GM19463 (cell line): ENCODE data around the gene BABAM2.

ENCODE experiments used
- ATAC-seq: cut with Tn5 transposase; IDR thresholded peaks from one replicate; pipeline ENCODE4 v1.9.1; 2021; ENCODE audit warnings: mild to moderate bottlenecking, moderate library complexity; ENCODE audit not compliant: unreplicated experiment

Gene BABAM2

GRCh38 chr2:28268386-28268785, 377.9 kb downstream of the BABAM2 start:
- ATAC-seq: no peak

GRCh38 chr2:28269019-28269784, 378.7 kb downstream of the BABAM2 start:
- ATAC-seq: no peak

- ATAC-seq: no peak
Observed at GRCh38 chr2:28270456-28271152, 380.1 kb downstream of the BABAM2 start.

- no peak for ATAC-seq
Observed at GRCh38 chr2:28271231-28271918, 380.8 kb downstream of the BABAM2 start.

- no peak for ATAC-seq
Observed at GRCh38 chr2:28271919-28272250, 381.4 kb downstream of the BABAM2 start.

GRCh38 chr2:28273751-28274150, 383.2 kb downstream of the BABAM2 start:
- no peak for ATAC-seq

GRCh38 chr2:28274911-28275685, 384.6 kb downstream of the BABAM2 start:
- no peak for ATAC-seq

- peak; percentile 73 for ATAC-seq
Observed at GRCh38 chr2:28276076-28276618, 385.6 kb downstream of the BABAM2 start.

- ATAC-seq: no peak
Observed at GRCh38 chr2:28276807-28277206, 386.3 kb downstream of the BABAM2 start.

GRCh38 chr2:28277466-28277865, 386.9 kb downstream of the BABAM2 start:
- ATAC-seq: no peak

- ATAC-seq: no peak
Observed at GRCh38 chr2:28279371-28279770, 388.8 kb downstream of the BABAM2 start.

GRCh38 chr2:28280619-28281018, 390.1 kb downstream of the BABAM2 start:
- no peak for ATAC-seq

- ATAC-seq: no peak
Observed at GRCh38 chr2:28281739-28282138, 391.2 kb downstream of the BABAM2 start.

- no peak for ATAC-seq
Observed at GRCh38 chr2:28282248-28282647, 391.7 kb downstream of the BABAM2 start.

- no peak for ATAC-seq
Observed at GRCh38 chr2:28282861-28283646, 392.5 kb downstream of the BABAM2 start.

GRCh38 chr2:28283861-28284260, 393.3 kb downstream of the BABAM2 start:
- no peak for ATAC-seq

- no peak for ATAC-seq
Observed at GRCh38 chr2:28286678-28287077, 396.1 kb downstream of the BABAM2 start.

GRCh38 chr2:28287256-28287915, 396.9 kb downstream of the BABAM2 start:
- no peak for ATAC-seq

- ATAC-seq: no peak
Observed at GRCh38 chr2:28288620-28289019, 398.1 kb downstream of the BABAM2 start.
